Testis (tissue), 2 donors: Measurements from ENCODE around the gene CD79A.

Experiments
- POLR2A ChIP-seq: fragments of 450-650 bp; IDR thresholded peaks from one replicate; pipeline ENCODE4 v1.6.1; 2017; ENCODE audit warnings: antibody characterized with exemption, mild to moderate bottlenecking, moderate library complexity
- TF ChIP-seq, protein P1 (sequence below), 3 experiments: fragments of 450-650 bp in 2 of 3; fragments of 200-600 bp in 1 of 3; sonication (generic) in 1 of 3; IDR thresholded peaks; one replicate each; pipeline ENCODE4 v1.5.1; 2016 to 2019; ENCODE audit warnings: antibody characterized with exemption in 3 of 3, mild to moderate bottlenecking in 2 of 3, moderate library complexity in 1 of 3

DNA sequence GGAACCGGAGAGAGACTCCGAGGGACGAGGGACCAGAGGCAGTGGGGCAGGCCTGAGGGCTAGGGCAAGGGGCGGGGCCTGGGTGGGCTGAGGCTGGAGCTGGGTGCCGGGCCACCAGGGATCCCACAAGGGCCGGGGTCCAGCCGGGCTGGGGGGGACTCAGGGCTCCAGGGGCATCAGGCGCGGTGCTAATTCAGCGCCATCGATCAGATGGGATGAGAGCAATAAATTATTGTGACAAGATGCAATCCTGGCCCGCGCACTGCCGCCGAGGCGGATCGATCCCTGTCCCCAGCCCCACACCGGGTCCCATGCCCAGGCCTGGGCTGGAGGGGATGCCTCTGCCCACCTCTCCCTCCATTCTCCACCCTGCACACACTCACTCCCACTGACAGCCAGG, 45.5 kb downstream of the CD79A start:
- TF ChIP-seq, protein P1, sequence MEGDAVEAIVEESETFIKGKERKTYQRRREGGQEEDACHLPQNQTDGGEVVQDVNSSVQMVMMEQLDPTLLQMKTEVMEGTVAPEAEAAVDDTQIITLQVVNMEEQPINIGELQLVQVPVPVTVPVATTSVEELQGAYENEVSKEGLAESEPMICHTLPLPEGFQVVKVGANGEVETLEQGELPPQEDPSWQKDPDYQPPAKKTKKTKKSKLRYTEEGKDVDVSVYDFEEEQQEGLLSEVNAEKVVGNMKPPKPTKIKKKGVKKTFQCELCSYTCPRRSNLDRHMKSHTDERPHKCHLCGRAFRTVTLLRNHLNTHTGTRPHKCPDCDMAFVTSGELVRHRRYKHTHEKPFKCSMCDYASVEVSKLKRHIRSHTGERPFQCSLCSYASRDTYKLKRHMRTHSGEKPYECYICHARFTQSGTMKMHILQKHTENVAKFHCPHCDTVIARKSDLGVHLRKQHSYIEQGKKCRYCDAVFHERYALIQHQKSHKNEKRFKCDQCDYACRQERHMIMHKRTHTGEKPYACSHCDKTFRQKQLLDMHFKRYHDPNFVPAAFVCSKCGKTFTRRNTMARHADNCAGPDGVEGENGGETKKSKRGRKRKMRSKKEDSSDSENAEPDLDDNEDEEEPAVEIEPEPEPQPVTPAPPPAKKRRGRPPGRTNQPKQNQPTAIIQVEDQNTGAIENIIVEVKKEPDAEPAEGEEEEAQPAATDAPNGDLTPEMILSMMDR (IDR thresholded peaks at IDR 0.05): no peak
- no peak for TF ChIP-seq POLR2A
